HepG2 (cell line): Measurements from ENCODE around the gene HAT1.

ENCODE experiments used
- EP300 ChIP-seq, 3 experiments: sonication (generic) in 1 of 3; formaldehyde crosslinking in 1 of 3; IDR thresholded peaks; 2 replicates each; pipeline versions ENCODE4 v1.5.1 to v1.6.1; 2011 to 2020; ENCODE audit warnings: low read depth in 2 of 3, low read length in 2 of 3, borderline replicate concordance in 1 of 3, improper control_type of control experiment in 1 of 3, mild to moderate bottlenecking in 1 of 3, missing genetic modification reagents in 1 of 3, moderate library complexity in 1 of 3
- JUN ChIP-seq: sonication (generic); formaldehyde crosslinking; IDR thresholded peaks from 2 replicates; pipeline ENCODE4 v1.4.0; 2020; ENCODE audit warnings: mild to moderate bottlenecking, missing genetic modification reagents
- KLF12 ChIP-seq: sonication (generic); formaldehyde crosslinking; IDR thresholded peaks from 2 replicates; pipeline ENCODE4 v1.4.0; 2020; ENCODE audit warnings: missing genetic modification reagents, borderline replicate concordance
- MYC ChIP-seq: sonication (generic); formaldehyde crosslinking; IDR thresholded peaks from 2 replicates; pipeline ENCODE4 v1.9.0; 2021; ENCODE audit warnings: missing genetic modification reagents, borderline replicate concordance
- POLR2A ChIP-seq, 2 experiments: IDR thresholded peaks; 2 replicates each; pipeline ENCODE4 v1.6.1; 2011; ENCODE audit warnings: low read depth in 2 of 2, low read length in 2 of 2, mild to moderate bottlenecking in 1 of 2, moderate library complexity in 1 of 2; ENCODE audit not compliant: insufficient read depth in 1 of 2
- SETDB1 ChIP-seq: sonication (generic); formaldehyde crosslinking; IDR thresholded peaks from 2 replicates; pipeline ENCODE4 v1.5.1; 2020; ENCODE audit warnings: missing genetic modification reagents, mild to moderate bottlenecking, borderline replicate concordance
- SP1 ChIP-seq, 2 experiments: fragments of 450-650 bp in 1 of 2; sonication (generic) in 1 of 2; formaldehyde crosslinking in 1 of 2; IDR thresholded peaks; 2 replicates each; pipeline versions ENCODE4 v1.4.0 to v1.6.1; 2016 to 2020; ENCODE audit warnings: missing genetic modification reagents in 1 of 2
- ZBTB38 ChIP-seq: sonication (generic); formaldehyde crosslinking; IDR thresholded peaks from 2 replicates; pipeline ENCODE4 v1.5.1; 2020; ENCODE audit warnings: mild to moderate bottlenecking, missing genetic modification reagents
- ZFP91 ChIP-seq: sonication (generic); formaldehyde crosslinking; IDR thresholded peaks from 2 replicates; pipeline ENCODE4 v1.9.0; 2022; ENCODE audit warnings: missing genetic modification reagents, mild to moderate bottlenecking, borderline replicate concordance
- ZNF10 ChIP-seq: sonication (generic); formaldehyde crosslinking; IDR thresholded peaks from 2 replicates; pipeline ENCODE4 v1.4.0; 2020; ENCODE audit warnings: mild to moderate bottlenecking, low read depth, missing genetic modification reagents, borderline replicate concordance
- ZNF180 ChIP-seq: sonication (generic); formaldehyde crosslinking; IDR thresholded peaks from 2 replicates; pipeline ENCODE4 v1.4.0; 2020; ENCODE audit warnings: low read depth, missing genetic modification reagents, borderline replicate concordance
- ZNF558 ChIP-seq: sonication (generic); formaldehyde crosslinking; IDR thresholded peaks from 2 replicates; pipeline ENCODE4 v1.9.0; 2022; ENCODE audit warnings: mild to moderate bottlenecking, missing genetic modification reagents, borderline replicate concordance
- ZNF589 ChIP-seq: sonication (generic); formaldehyde crosslinking; conservative IDR thresholded peaks from 2 replicates; pipeline ENCODE4 v1.8.0; 2022; ENCODE audit warnings: mild to moderate bottlenecking, moderate library complexity, missing genetic modification reagents
- ZNF644 ChIP-seq: IDR thresholded peaks from 2 replicates; pipeline ENCODE4 v1.6.1; 2016; ENCODE audit warnings: low read depth

GRCh38 chr2:171943869-171944268 lies 21.6 kb downstream of the HAT1 start:
- no peak for TF ChIP-seq ZFP91 (CRISPR knock-in tag)
- TF ChIP-seq MYC (CRISPR knock-in tag) = no peak
- TF ChIP-seq JUN (CRISPR knock-in tag) = no peak
- TF ChIP-seq KLF12 (CRISPR knock-in tag) = no peak
- no peak for TF ChIP-seq ZNF558 (CRISPR knock-in tag)
- TF ChIP-seq ZNF180 (CRISPR knock-in tag) = no peak
- no peak for TF ChIP-seq EP300 (IDR thresholded peaks at IDR 0.05; ENCODE audit: low read depth in 2 of 2, low read length in 2 of 2)
- TF ChIP-seq EP300 (CRISPR knock-in tag; IDR thresholded peaks at IDR 0.05; ENCODE audit: borderline replicate concordance) = no peak
- no peak for TF ChIP-seq SETDB1 (CRISPR knock-in tag)
- no peak for TF ChIP-seq ZNF10 (CRISPR knock-in tag)
- TF ChIP-seq POLR2A (IDR thresholded peaks at IDR 0.05; ENCODE audit: insufficient read depth in 1 of 2, low read depth in 2 of 2, low read length in 2 of 2) = no peak
- no peak for TF ChIP-seq ZBTB38
- TF ChIP-seq ZNF589 = no peak
- no peak for TF ChIP-seq ZNF644 (CRISPR knock-in tag)
- TF ChIP-seq SP1 (IDR thresholded peaks at IDR 0.05) = no peak
- no peak for TF ChIP-seq SP1 (CRISPR knock-in tag; IDR thresholded peaks at IDR 0.05)
